Measurements from ENCODE around the gene PTPRN2.
"Not testable (repeated sequence)": the region's sequence is repeated elsewhere in the genome, so short reads cannot be mapped to it uniquely, and the experiment has no call there.

The PTPRN2 gene

GRCh38 chr7:158204453-158204852, 383.2 kb downstream of the PTPRN2 start:
- Histone ChIP-seq H3K9ac (ENCODE audit: low read length in 5 of 5) (no peak overlapping the region), H3K9me3 (ENCODE audit: control insufficient read depth in 5 of 5, low read length in 5 of 5) (peaks cover 0 to 10% (median 6%) of the 10 kb centered on the region in 5 donors), H3K36me3 (ENCODE audit: control insufficient read depth in 5 of 5, insufficient read depth in 5 of 5, low read length in 5 of 5) (no peaks in the 10 kb centered on the region), H3K4me1 (ENCODE audit: control insufficient read depth in 5 of 5, insufficient read depth in 5 of 5, low read length in 5 of 5) (no peaks in the 10 kb centered on the region), H3K27me3 (ENCODE audit: control insufficient read depth in 5 of 5, insufficient read depth in 4 of 5, low read length in 5 of 5) (peaks cover 0 to 10% (median 8%) of the 10 kb centered on the region in 5 donors), H3K4me3 (ENCODE audit: low read depth in 1 of 5, low read length in 5 of 5) (no peak overlapping the region), H3K27ac (ENCODE audit: low read depth, low read length) (no peak overlapping the region)

- not testable (repeated sequence) for H3K9me3 ChIP-seq (ENCODE audit: control insufficient read depth in 5 of 5, low read length in 5 of 5); H3K4me1 ChIP-seq (ENCODE audit: control insufficient read depth in 5 of 5, insufficient read depth in 5 of 5, low read length in 5 of 5); H3K9ac ChIP-seq (ENCODE audit: low read length in 5 of 5); H3K27ac ChIP-seq (ENCODE audit: low read depth, low read length); H3K36me3 ChIP-seq (ENCODE audit: control insufficient read depth in 5 of 5, insufficient read depth in 5 of 5, low read length in 5 of 5); H3K4me3 ChIP-seq (ENCODE audit: low read depth in 1 of 5, low read length in 5 of 5)
- peaks cover 0 to 11% (median 8%) of the 10 kb centered on the region in 5 donors for H3K27me3 ChIP-seq (ENCODE audit: control insufficient read depth in 5 of 5, insufficient read depth in 4 of 5, low read length in 5 of 5)
These were observed 383.7 kb downstream of the PTPRN2 start for GRCh38 chr7:158203948-158204347.

- H3K4me3 ChIP-seq (ENCODE audit: low read depth in 1 of 5, low read length in 5 of 5) = no peak overlapping the region
- H3K9ac ChIP-seq (ENCODE audit: low read length in 5 of 5) = no peak overlapping the region
- H3K27me3 ChIP-seq (ENCODE audit: control insufficient read depth in 5 of 5, insufficient read depth in 4 of 5, low read length in 5 of 5) = peaks cover 0 to 4% (median 0%) of the 10 kb centered on the region in 5 donors
- H3K27ac ChIP-seq (ENCODE audit: low read depth, low read length) = no peak overlapping the region
- H3K4me1 ChIP-seq (ENCODE audit: control insufficient read depth in 5 of 5, insufficient read depth in 5 of 5, low read length in 5 of 5) = no peaks in the 10 kb centered on the region
- peaks cover 6 to 36% (median 31%) of the 10 kb centered on the region in 5 donors for H3K9me3 ChIP-seq (ENCODE audit: control insufficient read depth in 5 of 5, low read length in 5 of 5)
- H3K36me3 ChIP-seq (ENCODE audit: control insufficient read depth in 5 of 5, insufficient read depth in 5 of 5, low read length in 5 of 5) = no peaks in the 10 kb centered on the region
These were observed 393.2 kb downstream of the PTPRN2 start for GRCh38 chr7:158194365-158194900.

GRCh38 chr7:158193446-158193845, 394.2 kb downstream of the PTPRN2 start:
- no peak overlapping the region for H3K9ac ChIP-seq (ENCODE audit: low read length in 5 of 5)
- no peak overlapping the region for H3K4me3 ChIP-seq (ENCODE audit: low read depth in 1 of 5, low read length in 5 of 5)
- peaks cover 6 to 40% (median 31%) of the 10 kb centered on the region in 5 donors for H3K9me3 ChIP-seq (ENCODE audit: control insufficient read depth in 5 of 5, low read length in 5 of 5)
- no peak overlapping the region for H3K27ac ChIP-seq (ENCODE audit: low read depth, low read length)
- H3K4me1 ChIP-seq (ENCODE audit: control insufficient read depth in 5 of 5, insufficient read depth in 5 of 5, low read length in 5 of 5) = no peaks in the 10 kb centered on the region
- no peaks in the 10 kb centered on the region for H3K36me3 ChIP-seq (ENCODE audit: control insufficient read depth in 5 of 5, insufficient read depth in 5 of 5, low read length in 5 of 5)
- no peaks in the 10 kb centered on the region for H3K27me3 ChIP-seq (ENCODE audit: control insufficient read depth in 5 of 5, insufficient read depth in 4 of 5, low read length in 5 of 5)

GRCh38 chr7:158192956-158193355, 394.7 kb downstream of the PTPRN2 start:
- H3K27ac ChIP-seq (ENCODE audit: low read depth, low read length) = no peak overlapping the region
- H3K9me3 ChIP-seq (ENCODE audit: control insufficient read depth in 5 of 5, low read length in 5 of 5) = peaks cover 6 to 40% (median 31%) of the 10 kb centered on the region in 5 donors
- H3K4me1 ChIP-seq (ENCODE audit: control insufficient read depth in 5 of 5, insufficient read depth in 5 of 5, low read length in 5 of 5) = no peaks in the 10 kb centered on the region
- H3K27me3 ChIP-seq (ENCODE audit: control insufficient read depth in 5 of 5, insufficient read depth in 4 of 5, low read length in 5 of 5) = no peaks in the 10 kb centered on the region
- no peak overlapping the region for H3K4me3 ChIP-seq (ENCODE audit: low read depth in 1 of 5, low read length in 5 of 5)
- no peak overlapping the region for H3K9ac ChIP-seq (ENCODE audit: low read length in 5 of 5)
- H3K36me3 ChIP-seq (ENCODE audit: control insufficient read depth in 5 of 5, insufficient read depth in 5 of 5, low read length in 5 of 5) = no peaks in the 10 kb centered on the region

- Histone ChIP-seq H3K27me3 (ENCODE audit: control insufficient read depth in 5 of 5, insufficient read depth in 4 of 5, low read length in 5 of 5) (no peaks in the 10 kb centered on the region), H3K4me1 (ENCODE audit: control insufficient read depth in 5 of 5, insufficient read depth in 5 of 5, low read length in 5 of 5) (no peaks in the 10 kb centered on the region), H3K9ac (ENCODE audit: low read length in 5 of 5) (no peak overlapping the region), H3K4me3 (ENCODE audit: low read depth in 1 of 5, low read length in 5 of 5) (no peak overlapping the region), H3K36me3 (ENCODE audit: control insufficient read depth in 5 of 5, insufficient read depth in 5 of 5, low read length in 5 of 5) (no peaks in the 10 kb centered on the region), H3K27ac (ENCODE audit: low read depth, low read length) (no peak overlapping the region), H3K9me3 (ENCODE audit: control insufficient read depth in 5 of 5, low read length in 5 of 5) (peaks cover 6 to 43% (median 27%) of the 10 kb centered on the region in 5 donors)
These were observed 395.3 kb downstream of the PTPRN2 start for GRCh38 chr7:158192184-158192835.

- Histone ChIP-seq H3K4me1 (ENCODE audit: control insufficient read depth in 5 of 5, insufficient read depth in 5 of 5, low read length in 5 of 5) (no peaks in the 10 kb centered on the region), H3K27me3 (ENCODE audit: control insufficient read depth in 5 of 5, insufficient read depth in 4 of 5, low read length in 5 of 5) (no peaks in the 10 kb centered on the region), H3K4me3 (ENCODE audit: low read depth in 1 of 5, low read length in 5 of 5) (no peak overlapping the region), H3K9me3 (ENCODE audit: control insufficient read depth in 5 of 5, low read length in 5 of 5) (peaks cover 6 to 43% (median 25%) of the 10 kb centered on the region in 5 donors), H3K36me3 (ENCODE audit: control insufficient read depth in 5 of 5, insufficient read depth in 5 of 5, low read length in 5 of 5) (no peaks in the 10 kb centered on the region), H3K27ac (ENCODE audit: low read depth, low read length) (no peak overlapping the region), H3K9ac (ENCODE audit: low read length in 5 of 5) (no peak overlapping the region)
These were observed 396.0 kb downstream of the PTPRN2 start for GRCh38 chr7:158191671-158192070.

- Histone ChIP-seq H3K27ac (ENCODE audit: low read depth, low read length) (no peak overlapping the region), H3K9ac (ENCODE audit: low read length in 5 of 5) (no peak overlapping the region), H3K4me3 (ENCODE audit: low read depth in 1 of 5, low read length in 5 of 5) (no peak overlapping the region), H3K4me1 (ENCODE audit: control insufficient read depth in 5 of 5, insufficient read depth in 5 of 5, low read length in 5 of 5) (no peaks in the 10 kb centered on the region), H3K36me3 (ENCODE audit: control insufficient read depth in 5 of 5, insufficient read depth in 5 of 5, low read length in 5 of 5) (no peaks in the 10 kb centered on the region), H3K9me3 (ENCODE audit: control insufficient read depth in 5 of 5, low read length in 5 of 5) (peaks cover 6 to 36% (median 19%) of the 10 kb centered on the region in 5 donors), H3K27me3 (ENCODE audit: control insufficient read depth in 5 of 5, insufficient read depth in 4 of 5, low read length in 5 of 5) (no peaks in the 10 kb centered on the region)
These were observed 396.9 kb downstream of the PTPRN2 start for GRCh38 chr7:158190756-158191155.

- Histone ChIP-seq H3K4me3 (ENCODE audit: low read depth in 1 of 5, low read length in 5 of 5) (no peak overlapping the region), H3K9ac (ENCODE audit: low read length in 5 of 5) (no peak overlapping the region), H3K4me1 (ENCODE audit: control insufficient read depth in 5 of 5, insufficient read depth in 5 of 5, low read length in 5 of 5) (no peaks in the 10 kb centered on the region), H3K27me3 (ENCODE audit: control insufficient read depth in 5 of 5, insufficient read depth in 4 of 5, low read length in 5 of 5) (no peaks in the 10 kb centered on the region), H3K9me3 (ENCODE audit: control insufficient read depth in 5 of 5, low read length in 5 of 5) (peaks cover 0 to 18% (median under 1%) of the 10 kb centered on the region in 5 donors), H3K36me3 (ENCODE audit: control insufficient read depth in 5 of 5, insufficient read depth in 5 of 5, low read length in 5 of 5) (no peaks in the 10 kb centered on the region), H3K27ac (ENCODE audit: low read depth, low read length) (no peak overlapping the region)
These were observed 398.9 kb downstream of the PTPRN2 start for GRCh38 chr7:158188676-158189075.

- no peak overlapping the region for H3K4me3 ChIP-seq (ENCODE audit: low read depth in 1 of 5, low read length in 5 of 5)
- no peak overlapping the region for H3K27ac ChIP-seq (ENCODE audit: low read depth, low read length)
- H3K9me3 ChIP-seq (ENCODE audit: control insufficient read depth in 5 of 5, low read length in 5 of 5) = peaks cover 3 to 17% (median 8%) of the 10 kb centered on the region in 5 donors
These were observed 400.0 kb downstream of the PTPRN2 start for GRCh38 chr7:158187694-158187994.

More at GRCh38 chr7:158187694-158187994, 400.0 kb downstream of the PTPRN2 start:
- Histone ChIP-seq H3K4me1 (ENCODE audit: control insufficient read depth in 5 of 5, insufficient read depth in 5 of 5, low read length in 5 of 5) (no peaks in the 10 kb centered on the region), H3K27me3 (ENCODE audit: control insufficient read depth in 5 of 5, insufficient read depth in 4 of 5, low read length in 5 of 5) (no peaks in the 10 kb centered on the region), H3K36me3 (ENCODE audit: control insufficient read depth in 5 of 5, insufficient read depth in 5 of 5, low read length in 5 of 5) (no peaks in the 10 kb centered on the region), H3K9ac (ENCODE audit: low read length in 5 of 5) (no peak overlapping the region)
